Activated CD8-positive, alpha-beta memory T cell treated with anti-CD3 and anti-CD28 coated beads for 36 hours (primary cell): ENCODE results near the gene FGG. TPM values are rescaled to one million over a fixed set of nuclear protein-coding genes. Genes with fewer than 3 reads are reported as not detected.

Experiments
- CTCF ChIA-PET: fragments of 350-600 bp; sonication (Branson Sonifier 250); formaldehyde crosslinking; loops from one replicate; lab custom pipeline; 2021; ENCODE audit warnings: antibody characterized with exemption; lab: Charles Lee
- POLR2A ChIA-PET: fragments of 350-600 bp; sonication (Branson Sonifier 250); formaldehyde crosslinking; loops from one replicate; lab custom pipeline; 2021; ENCODE audit warnings: antibody characterized with exemption; lab: Charles Lee
- total RNA-seq, 2 experiments: library from RNA; stranded (reverse); gene quantifications; one replicate each; pipeline ENCODE4 v1.2.3, GENCODE V29; 2021

The FGG gene
- total RNA-seq, 2 experiments from 2014 or later, result not detected

GRCh38 chr4:154562697-154563254 is 49.7 kb downstream of the FGG start, which contains the start of gene FGB:
Gene FGB, plus strand, starts transcription at chr4:154563011. Its CDS starts 8 bp downstream, at chr4:154563019.
- POLR2A ChIA-PET, result no interaction called here
- CTCF ChIA-PET, result no interaction called here

- ChIA-PET CTCF (no interaction called here), POLR2A (no interaction called here)
Measured at GRCh38 chr4:154560824-154561231, 51.6 kb downstream of the FGG start.

DNA sequence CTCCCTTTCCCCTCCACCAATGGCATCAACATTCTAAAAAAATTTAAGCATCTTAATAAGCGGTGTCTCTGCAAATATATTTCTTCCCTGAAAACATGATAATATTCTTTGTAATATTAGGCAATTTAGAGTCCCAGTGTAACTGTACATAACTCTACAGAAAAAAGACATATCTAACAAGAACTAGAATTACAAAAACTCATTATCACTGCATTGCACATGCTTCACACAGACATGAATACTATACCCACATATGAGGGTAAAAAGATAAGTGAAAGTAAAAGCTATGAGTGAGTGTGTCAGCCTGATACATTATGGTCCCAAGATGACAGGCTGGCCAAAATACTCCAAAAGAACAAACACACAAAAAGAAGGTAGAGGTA is 52.0 kb downstream of the FGG start:
- POLR2A ChIA-PET, result no interaction called here
- CTCF ChIA-PET, result no interaction called here

DNA sequence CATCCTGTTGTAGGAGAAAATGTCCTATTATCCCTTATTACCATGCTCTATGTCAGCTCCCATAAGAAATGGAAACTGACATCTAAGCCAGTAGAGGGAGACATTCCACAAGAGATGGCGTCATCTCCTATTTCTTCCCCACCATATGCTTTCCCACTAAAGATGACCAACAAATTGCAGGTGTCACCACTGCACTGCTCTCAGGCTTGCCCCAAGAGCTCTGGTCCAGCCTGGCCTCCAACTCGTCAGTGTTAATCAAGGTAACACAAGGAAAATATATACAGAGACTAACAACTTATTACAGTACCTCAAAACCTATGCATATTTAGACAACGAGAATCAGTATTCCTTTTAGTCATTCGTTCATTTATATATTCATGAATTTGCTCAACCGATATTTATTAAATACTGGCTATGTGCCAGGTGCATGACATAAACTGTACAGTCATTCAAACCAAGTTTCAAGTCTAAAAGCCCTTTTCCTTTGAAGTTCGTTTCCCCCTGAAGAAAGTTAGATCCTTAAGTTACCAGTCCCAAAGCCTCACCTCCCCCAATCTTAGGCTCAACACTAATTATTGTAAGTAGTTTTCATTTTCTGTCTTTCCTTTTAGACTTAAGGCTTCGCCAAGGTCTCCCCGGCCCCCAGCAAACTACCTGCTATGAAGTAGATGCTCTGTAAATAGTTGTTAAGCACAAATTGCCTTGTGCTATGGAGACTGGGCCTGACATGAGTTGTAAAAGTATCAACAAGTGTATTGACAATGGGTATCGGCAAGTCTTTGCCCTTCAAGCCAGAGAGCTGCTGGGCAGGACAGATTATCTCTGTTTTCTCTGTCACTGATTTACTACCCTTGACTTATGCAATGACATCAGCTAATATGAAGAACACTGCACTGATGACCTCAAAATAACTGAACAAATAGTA is 52.7 kb downstream of the FGG start:
- ChIA-PET POLR2A (no interaction called here), CTCF (interaction anchor here (0.6 to 2.1 kb wide), 5 partner anchors 10 to 78 kb away, joined by 3 to 9 read pairs (median 3); partner anchors contain the start of genes FGG and PLRG1)

DNA sequence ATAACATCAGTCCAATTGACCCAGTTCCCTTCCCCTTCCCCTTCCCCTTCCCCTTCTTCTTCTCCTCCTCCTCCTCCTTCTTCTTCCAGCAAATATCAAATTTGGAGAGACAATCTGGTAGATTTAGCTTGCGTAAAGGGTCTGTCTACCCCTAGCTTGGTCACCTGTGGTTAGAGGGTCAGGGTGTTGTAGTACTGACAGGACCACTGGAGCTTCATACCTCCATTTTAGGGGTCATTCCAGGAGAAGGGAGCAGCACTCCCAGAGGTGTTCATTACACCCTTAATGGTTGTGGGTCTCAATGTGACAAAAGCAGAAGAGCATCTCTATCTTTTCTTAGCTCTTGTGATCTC is 53.3 kb downstream of the FGG start:
- ChIA-PET POLR2A (no interaction called here), CTCF (interaction anchor here (0.6 to 2.1 kb wide), 5 partner anchors 10 to 976 kb away, joined by 3 to 9 read pairs (median 5); partner anchors contain the start of genes FGG and PLRG1)

Other genes starting within 250 kb of the FGG start
- gene DCHS2, start 120.9 kb downstream of the FGG start, total RNA-seq, result not detected
- 100 to 1,000 TPM; 138 TPM for gene PLRG1, start 62.3 kb downstream of the FGG start, total RNA-seq
- not detected for gene FGB, start 49.6 kb downstream of the FGG start, total RNA-seq
- gene FGA, start 21.9 kb downstream of the FGG start, total RNA-seq, result not detected
- gene LRAT, start 131.3 kb upstream of the FGG start, total RNA-seq, result not detected
- not detected for gene RBM46, start 168.6 kb upstream of the FGG start, total RNA-seq